GM15510 (cell line): ENCODE measurements around the gene SSC5D.

Experiments
- POLR2A ChIP-seq: IDR thresholded peaks from 3 replicates; pipeline ENCODE4 v1.6.1; 2011; ENCODE audit warnings: borderline replicate concordance; ENCODE audit not compliant: insufficient read length; ENCODE audit errors: extremely low read depth

Gene SSC5D

DNA sequence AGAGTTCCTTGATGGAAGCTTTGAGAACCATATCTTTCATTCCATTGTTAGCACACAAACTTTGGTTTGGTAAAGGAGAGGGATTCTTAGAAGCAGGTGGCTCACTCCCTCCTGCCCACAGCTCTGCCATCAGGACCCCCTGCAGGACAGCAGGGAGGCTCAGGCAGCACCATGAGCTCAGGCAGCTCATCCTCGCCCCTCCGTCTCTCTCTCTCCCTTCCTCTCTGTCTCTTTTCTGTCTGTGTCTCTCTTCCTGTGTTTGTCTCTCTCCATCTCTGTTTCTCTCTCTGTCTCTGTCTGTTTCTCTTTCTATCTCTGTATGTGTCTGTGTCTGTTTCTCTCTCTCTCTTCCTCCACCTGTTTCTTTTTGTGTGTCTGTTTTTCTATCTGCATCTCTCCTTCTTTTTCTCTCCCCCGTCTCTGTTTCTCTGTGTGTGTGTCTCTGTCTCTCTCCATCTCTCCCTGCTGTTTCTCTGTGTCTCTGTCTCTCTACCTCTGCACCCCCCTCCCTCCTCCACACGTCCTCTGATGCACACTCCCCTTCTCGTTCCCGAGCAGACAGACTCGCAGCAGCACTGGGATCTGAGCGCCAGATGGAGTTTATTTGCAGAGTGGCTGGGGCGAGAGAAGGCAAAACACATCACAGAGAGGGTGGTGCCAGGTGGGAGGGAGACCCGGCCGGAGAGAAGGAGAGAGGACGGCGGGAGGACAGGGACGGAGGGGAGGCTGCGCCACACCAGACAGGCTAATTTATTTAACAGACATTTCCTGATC, 40.0 kb downstream of the SSC5D start:
- no peak for TF ChIP-seq POLR2A

DNA sequence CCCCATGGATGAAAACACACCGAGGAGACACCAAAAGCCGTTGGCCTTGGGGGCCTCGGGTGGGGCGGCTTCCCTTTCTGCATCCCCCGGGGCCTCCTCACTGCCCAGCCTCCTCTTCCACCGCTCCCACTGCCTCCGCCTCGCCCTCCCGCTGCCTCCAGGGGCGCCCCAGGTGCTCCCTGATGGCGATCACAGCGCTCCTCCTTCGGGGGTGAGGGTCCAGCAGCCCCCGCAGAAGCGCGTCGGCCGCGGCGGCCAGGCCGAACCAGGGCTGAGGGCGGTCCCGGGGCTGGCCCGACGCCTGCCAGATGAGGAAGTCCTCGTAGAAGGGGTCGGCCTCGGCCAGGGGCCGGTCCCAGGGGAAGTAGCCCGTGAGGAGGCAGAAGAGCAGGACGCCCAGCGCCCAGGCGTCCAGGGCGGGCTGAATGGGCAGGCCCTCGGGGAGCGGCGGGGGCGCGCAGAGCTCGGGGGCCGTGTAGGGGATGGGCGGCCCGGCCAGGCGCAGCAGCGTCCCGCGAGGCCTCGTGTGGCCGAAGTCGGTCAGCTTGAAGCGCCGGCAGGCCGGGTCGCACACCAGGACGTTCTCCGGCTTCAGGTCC, 41.5 kb downstream of the SSC5D start:
- TF ChIP-seq POLR2A = no peak

DNA sequence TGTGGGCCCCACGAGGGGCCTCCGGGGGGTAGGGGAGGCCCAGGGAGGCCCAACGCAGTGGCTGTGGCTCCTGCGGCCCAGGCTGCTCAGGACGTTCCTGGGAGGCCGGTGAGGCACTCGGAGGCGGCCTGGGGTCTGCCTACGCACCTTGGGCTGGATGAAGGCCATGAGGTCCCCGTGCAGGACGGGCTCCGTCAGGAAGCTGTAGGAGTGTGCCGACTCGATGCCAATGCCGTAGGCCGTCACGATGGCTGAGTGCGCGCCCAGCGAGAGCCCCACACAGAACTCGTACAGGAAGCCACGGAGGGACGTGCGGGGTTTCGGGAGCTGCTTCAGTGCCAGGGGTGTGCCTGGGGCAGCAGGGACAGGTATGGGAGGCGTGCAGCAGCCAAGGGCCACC, 42.8 kb downstream of the SSC5D start:
- TF ChIP-seq POLR2A = no peak

DNA sequence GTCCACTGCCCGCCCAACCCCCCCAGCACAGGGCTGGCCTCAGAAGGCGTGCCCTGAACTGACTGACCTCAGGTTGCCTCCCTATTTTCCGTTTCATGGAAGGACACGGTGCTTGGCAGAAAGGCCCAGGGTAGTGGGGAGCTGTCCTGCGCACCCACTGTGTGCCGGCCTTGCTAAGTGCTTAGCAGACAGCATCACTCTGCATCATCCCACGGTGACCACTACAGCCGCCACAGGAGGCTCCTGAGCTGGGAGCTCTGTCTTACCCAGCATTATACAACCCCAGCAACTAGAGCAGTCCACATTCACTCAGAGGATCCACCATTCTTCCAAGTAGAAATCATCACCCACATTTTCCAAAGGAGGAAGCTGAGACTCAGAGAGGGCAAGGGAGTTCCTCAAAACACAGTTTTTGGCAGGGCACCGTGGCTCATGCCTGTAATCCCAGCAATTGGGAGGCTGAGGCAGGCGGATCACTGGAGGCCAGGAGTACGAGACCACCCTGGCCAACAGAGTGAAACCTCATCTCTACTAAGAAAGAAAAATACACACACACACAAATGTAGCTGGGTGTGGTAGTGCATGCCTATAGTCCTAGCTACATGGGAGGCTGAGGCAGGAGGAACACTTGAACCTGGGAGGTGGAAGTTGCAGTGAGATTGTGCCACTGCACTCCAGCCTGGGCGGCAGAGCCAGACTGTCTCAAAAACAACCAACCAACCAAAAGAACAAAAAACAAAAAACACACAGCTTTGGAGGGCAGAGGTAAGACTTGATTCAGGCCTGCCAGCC, 47.1 kb downstream of the SSC5D start:
- TF ChIP-seq POLR2A = no peak

DNA sequence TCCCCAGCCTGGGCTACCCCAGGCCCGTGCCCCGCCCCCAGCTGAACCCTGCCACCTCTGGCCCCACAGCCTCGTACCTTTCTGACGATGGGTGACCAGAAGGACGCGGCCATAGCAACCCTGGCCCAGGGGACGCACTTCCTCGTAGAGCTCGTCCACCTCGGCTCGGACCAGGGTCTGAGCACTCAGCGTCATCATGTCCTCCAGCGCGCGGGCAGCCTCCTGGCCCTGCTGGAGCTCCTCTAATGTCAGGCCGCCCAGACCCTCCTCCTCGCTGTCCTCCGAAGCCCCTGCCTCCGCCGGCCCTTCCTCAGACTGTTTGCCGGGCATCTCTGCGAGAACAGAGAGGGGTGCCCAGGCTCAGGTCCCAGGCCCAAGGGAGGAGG, 47.7 kb downstream of the SSC5D start:
- TF ChIP-seq POLR2A = no peak

DNA sequence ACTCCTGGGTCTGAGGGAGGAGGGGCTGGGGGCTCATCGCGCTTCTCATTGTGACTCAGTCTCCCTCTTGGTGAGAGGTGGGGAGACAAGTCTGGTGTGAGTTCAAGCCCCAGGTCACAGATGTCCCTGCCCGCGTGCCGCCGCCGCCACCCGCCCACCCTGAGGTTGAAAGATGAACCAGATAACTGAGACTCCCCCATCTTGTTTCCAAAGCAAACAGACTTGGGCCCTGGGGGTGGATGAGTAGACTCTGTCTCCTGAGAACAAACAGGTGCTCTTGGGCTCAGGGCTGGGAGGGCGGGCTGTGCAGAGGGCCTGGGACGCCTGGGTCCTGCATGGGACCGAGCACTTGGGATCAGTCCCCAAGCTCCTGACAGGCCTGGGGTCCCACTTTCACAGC, 48.1 kb downstream of the SSC5D start:
- no peak for TF ChIP-seq POLR2A

DNA sequence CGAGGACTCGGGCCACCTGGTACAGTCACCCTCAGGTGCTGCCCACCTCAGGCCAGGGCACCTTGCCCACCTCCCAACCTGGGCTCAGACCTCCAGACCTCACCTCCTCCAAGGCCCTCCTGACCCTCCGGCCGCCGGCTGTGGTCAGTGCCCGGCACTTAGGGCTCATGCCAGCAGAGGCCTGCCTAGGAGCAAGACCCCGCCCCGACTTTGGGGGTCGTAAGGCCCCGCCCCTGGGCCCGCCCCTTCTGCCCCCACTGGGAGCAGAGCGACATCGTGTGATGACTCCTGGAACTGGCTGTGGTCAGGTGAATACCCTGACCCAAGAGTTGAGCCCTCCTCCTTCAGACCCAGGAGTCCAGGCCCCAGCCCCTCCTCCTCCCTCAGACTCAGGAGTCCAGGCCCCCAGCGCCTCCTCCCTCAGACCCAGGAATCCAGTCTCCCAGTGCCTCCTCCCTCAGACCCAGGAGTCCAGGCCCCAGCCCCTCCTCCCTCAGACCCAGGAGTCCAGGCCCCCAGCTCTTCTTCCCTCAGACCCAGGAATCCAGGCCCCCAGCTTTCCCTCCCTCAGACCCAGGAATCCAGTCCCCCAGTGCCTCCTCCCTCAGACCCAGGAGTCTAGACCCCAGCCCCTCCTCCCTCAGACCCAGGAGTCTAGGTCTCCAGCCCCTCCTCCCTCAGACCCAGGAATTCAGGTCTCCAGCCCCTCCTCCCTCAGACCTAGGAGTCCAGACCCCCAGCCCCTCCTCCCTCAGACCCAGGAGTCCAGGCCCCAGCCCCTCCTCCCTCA, 48.9 kb downstream of the SSC5D start, which contains the start of gene SBK2:
SBK2 (minus strand) TSS at position 183 of the 790 bp plus-strand sequence. CDS start 839 bp downstream, outside the sequence.
- TF ChIP-seq POLR2A = no peak

DNA sequence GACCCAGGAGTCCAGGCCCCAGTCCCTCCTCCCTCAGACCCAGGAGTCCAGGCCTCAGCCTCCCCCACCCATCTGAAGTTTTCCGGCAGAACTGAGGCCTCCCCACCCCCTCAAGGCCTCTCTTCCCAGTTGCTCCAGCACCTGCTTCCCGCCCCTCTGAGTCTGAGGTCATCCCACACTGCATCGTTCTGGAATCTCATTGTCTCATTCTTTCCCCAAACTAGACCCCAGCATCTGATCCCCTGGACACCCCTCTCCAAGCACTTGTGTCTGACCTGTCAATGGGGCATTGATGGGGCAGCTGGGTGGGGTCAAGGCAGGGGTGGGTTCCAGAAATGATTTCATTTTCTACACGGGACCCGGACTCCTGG, 49.5 kb downstream of the SSC5D start:
- no peak for TF ChIP-seq POLR2A

DNA sequence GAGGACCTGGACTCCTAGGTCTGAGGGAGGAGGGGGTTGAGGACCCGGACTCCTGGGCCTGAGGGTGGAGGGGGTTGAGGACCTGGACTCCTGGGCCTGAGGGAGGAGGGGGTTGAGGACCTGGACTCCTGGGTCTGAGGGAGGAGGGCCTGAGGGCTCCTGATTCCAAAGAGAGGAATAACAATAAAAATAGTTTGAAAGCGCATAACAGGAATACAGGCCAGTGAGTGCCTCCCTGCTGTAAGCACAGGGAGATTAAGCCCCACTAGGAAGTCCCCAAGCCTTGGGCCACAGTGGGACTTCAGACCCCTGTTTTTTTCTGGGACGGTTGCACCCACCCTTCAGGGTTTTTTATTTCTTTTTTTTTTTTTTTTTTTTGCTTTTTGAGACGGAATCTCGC, 49.9 kb downstream of the SSC5D start:
- TF ChIP-seq POLR2A = no peak

DNA sequence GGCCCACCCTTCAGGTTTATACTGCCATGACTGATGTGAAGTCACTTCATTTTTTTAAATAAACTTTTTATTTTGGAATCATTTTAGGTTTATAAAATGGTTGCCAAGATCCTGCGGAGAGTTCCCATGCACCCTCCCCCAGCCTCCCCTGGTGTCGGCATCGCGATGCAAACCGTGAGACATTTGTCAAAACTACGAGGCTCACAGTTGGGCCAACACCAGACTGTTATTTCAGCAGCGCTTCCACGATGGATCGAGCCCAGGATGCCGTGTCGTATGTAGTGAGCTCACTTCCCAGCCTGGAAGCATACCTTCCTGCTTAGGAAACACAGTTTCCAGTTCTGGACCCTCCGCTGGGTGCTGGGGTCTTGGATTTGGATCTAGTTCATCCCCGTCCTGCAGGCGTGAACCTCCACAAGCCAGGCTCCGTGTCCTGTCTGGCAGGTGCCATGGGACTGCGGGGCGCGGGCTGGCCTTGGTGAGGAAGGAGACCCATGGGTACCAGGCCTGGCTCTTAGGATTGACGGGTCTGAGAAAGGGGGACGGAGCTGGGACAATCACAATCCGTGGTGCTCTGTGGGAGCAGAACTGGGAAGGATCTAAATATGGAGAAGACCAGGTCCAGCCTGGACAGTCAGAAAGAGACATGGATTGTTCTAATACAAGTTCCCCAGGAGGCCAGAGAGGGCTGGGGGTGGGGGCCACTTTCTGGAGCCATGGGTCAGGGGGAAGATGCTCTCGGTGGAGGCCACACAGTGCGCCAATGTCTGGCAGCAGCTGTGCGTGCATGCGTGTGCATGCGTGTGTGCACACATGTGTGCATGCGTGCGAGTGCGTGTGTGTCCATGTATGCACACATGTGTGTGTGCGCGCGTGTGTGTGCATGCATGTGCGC, 51.1 kb downstream of the SSC5D start:
- no peak for TF ChIP-seq POLR2A

DNA sequence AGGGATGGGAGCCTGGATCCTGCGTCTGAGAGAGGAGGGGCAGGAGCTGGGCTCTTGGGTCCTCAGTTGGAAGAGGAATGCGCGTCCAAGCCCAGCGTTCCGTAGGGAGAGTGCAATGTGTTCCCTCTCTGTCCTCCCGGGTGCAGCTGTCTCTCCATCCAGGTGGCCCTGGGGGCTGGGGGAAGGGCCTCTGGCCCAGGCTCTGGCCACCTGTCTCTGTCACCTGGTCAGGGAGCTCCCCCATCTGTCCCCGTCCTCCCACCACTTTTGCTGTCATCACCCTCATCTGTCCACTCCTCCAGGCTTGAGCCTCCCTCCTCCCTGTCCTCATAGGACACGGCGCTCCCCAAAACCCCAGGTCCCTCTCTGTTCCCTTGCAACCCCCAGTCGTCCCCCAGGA, 52.4 kb downstream of the SSC5D start:
- TF ChIP-seq POLR2A = no peak

DNA sequence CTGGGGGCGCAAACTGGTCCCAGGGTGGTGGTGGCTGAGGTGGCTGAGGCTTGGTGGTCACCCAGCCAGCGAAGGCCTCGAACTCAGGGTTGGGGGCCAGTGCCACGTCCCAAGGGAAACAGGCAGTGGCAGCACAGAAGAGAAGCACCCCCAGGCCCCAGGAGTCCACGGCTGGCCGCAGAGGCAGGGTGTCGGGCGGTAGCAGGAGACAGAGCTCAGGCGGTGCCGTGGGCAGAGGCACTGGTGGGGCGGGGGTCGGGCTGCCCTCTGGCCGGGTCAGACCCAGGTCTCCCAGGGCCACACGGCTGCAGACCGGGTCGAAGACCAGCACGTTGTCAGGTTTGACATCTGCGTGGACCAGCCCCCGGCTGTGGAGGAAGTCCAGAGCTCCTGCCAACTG, 52.9 kb downstream of the SSC5D start:
- no peak for TF ChIP-seq POLR2A

DNA sequence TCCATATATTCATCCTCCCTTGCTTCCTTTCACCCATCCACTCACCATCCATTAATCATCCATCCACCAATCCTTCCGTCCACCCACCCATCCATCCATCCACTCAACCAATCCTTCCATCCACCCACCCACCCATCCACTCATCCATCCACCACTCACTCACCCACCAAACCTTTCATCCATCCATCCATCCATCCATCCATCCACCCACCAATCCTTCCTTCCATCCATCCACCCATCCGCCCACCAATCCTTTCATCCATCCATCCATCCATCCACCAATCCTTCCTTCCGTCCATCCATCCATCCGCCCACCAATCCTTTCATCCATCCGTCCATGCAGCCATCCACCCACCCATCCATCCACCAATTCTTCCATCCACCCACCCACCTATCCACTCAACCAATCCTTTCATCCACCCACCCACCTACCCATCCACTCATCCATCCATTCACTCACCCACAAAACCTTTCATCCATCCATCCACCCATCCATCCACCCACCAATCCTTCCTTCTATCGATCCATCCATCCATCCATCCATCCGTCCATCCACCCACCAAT, 54.1 kb downstream of the SSC5D start:
- TF ChIP-seq POLR2A = no peak
